NOMO-1 (cell line): Measurements from ENCODE around the gene ESYT1.

Experiments
- DNase-seq, 2 experiments: peaks; one replicate each; lab custom pipeline; 2025; ENCODE audit not compliant: unreplicated experiment in 2 of 2; lab: John Stamatoyannopoulos, UW

ESYT1 gene

DNA sequence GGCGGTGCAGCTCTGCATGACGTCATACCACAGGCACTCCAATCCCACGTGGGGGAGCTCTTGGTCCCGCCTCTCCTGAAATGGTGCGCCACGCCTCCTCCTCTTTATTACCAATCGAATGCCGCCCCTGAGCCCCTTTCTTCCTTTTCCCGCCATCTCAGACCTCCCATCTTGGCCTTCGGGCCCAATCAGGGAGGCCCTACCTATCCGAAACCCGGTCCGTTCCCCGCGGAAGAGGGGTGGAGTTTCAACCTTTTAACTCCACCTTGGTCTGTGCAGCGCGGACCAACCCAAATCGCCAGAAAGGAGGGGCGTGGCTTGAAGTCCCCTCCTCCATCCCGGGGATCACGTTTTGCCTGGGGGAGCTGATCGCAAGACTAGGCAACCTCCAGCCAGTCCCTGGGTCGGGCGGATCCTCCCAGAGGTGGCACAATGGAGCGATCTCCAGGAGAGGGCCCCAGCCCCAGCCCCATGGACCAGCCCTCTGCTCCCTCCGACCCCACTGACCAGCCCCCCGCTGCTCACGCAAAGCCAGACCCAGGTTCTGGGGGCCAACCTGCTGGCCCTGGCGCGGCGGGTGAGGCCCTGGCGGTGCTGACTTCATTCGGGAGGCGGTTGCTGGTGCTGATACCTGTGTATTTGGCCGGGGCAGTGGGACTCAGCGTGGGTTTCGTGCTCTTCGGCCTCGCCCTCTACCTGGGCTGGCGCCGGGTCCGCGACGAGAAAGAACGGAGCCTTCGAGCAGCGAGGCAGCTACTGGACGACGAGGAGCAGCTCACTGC, at the start of gene ESYT1:
ESYT1 (plus strand) TSS at position 380 of the 782 bp plus-strand sequence; CDS start at position 433, 53 bp downstream.
- DNase-seq = peak; percentile 98 to 100

GRCh38 chr12:56078427-56078826, 49.6 kb upstream of the ESYT1 start:
- DNase-seq = no peak

DNA sequence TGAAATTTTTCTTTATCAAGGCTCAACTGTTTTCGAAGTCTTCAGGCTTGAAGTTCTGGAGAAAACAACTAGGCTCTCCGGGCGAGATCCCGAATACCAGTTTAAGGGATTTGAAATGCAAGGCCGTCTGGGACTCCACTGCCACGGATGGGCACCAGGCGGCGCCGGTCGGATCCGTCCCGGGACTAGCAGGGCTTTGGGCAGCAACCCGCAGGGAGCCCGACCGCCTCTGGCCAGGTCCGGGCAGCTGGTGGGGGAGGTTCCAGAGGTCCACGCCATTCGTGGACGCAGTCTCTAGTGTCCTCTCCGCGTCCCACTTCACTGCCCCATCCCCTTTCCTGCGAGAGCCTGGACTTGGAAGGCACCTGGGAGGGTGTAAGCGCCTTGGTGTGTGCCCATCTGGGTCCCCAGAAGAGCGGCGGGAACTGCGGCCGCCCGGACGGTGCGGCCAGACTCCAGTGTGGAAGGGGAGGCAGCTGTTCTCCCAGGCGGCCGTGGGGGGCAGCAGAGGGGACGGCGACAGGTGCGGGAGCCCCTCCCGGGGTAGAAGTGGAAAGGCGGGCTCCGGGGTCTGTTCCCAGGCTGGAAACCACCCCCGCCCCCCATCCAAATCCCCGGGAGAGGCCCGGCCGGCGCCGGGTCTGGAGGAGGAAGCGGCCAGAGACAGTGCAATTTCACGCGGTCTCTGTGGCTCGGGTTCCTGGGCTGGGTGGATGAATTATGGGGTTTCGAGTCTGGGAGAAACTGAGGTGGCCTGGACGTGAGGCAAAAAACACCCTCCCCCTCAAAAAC, 48.9 kb upstream of the ESYT1 start:
- peak; percentile 54 to 61 for DNase-seq

- DNase-seq = peak; percentile 67 to 79
Observed at GRCh38 chr12:56079723-56080555, 48.1 kb upstream of the ESYT1 start, which contains the start of gene ERBB3. ERBB3 (plus strand) TSS chr12:56080165; CDS start chr12:56080301, 136 bp downstream.

DNA sequence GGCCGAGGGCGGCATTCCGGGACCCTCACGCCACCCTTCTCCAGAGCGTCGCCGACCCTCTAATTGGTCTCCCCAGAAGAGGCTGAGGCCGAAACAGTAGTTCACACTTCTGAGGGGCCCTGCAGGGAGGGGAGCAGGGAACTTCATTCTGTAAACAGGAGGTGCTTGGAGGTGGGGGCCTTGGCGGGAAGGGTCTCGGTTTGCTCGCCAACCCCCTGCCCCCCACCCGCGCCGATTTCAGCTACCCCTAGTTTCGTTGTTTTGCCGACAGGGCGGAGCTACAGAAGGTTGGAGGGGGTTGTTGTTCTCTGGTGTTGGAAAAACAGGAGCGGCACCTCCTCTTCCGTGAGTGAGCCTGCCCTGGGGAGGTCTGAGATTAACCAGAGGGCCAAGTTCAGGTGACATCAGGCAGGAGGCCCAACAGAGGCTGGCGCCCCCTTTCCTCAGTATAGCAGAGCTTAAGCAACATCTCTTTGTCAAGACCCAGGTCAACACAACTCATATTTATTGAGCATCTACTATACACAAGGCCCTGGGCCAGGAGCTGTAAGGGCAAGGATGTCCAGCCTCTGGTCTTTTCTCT, 47.4 kb upstream of the ESYT1 start:
- DNase-seq = no peak

- DNase-seq = no peak
Observed at GRCh38 chr12:56081393-56082347, 46.4 kb upstream of the ESYT1 start.

DNA sequence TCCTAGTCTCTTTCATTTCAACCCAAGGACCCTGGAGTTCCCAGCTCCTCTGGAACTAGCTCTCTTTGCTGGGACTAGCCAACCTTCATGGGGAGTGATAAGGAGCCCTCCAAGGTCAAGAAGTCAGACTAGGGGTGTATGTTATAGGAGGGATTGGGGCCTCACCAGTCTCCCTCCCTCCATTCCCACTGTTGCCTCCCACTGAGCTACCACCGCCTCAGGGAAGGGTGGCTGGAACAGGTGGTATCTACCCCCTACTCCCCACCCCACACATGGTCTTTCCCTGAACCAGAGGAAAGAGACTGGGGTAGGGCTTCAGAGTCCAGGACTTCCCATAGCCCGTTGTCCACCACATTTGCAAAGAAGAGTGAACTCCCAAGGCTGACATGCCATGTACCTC, 45.7 kb upstream of the ESYT1 start:
- no peak for DNase-seq

- no peak for DNase-seq
Observed at GRCh38 chr12:56082967-56083366, 45.1 kb upstream of the ESYT1 start.

DNA sequence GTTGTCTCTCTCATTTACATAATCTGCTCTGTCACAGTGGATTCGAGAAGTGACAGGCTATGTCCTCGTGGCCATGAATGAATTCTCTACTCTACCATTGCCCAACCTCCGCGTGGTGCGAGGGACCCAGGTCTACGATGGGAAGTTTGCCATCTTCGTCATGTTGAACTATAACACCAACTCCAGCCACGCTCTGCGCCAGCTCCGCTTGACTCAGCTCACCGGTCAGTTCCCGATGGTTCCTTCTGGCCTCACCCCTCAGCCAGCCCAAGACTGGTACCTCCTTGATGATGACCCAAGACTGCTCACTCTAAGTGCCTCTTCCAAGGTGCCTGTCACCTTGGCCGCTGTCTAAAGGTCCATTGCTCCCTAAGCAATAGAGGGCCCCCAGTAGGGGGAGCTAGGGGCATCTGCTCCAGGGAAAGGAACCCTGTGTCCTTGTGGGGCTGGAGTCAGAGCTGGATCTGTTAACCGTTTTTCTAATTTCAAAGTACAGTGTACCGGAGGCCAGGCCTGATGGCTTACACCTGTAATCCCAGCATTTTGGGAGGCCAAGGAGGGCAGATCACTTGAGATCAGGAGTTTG, 43.0 kb upstream of the ESYT1 start:
- DNase-seq = no peak

DNA sequence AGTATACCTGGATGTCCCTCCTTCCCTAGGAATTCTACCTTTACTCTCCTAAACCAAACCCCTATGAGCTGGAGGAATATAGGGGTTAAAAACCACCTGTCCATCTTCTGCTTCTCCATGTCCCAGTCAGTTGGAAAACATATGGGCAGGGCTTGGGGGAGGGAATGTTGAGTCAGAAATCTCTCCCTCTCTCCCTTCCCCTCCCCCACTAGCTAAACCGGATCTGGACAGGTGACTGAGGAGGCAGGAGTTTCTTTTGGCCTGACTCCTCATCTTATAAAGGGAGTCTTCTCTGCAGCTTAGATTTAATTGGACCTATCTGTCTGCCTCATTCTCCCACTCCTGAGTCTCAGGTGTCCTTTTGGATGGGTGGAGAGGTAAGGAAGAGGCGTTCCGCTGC, 42.0 kb upstream of the ESYT1 start:
- no peak for DNase-seq

DNA sequence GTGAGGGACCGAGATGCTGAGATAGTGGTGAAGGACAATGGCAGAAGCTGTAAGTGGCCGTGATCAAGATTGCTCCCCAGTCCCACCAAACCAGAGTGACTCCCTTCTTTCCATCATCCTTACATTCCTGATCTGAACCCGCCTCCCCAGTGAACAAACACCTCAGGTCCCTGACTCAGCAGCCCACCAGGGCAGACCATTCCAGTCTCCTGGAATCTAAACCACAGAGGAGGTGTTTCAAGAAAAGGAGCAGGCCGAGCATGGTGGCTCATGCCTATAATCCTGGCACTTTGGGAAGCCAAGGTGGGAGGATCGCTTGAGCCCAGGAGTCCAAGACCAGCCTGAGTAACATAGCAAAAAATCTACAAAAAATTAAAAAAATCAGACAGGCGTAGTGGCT, 41.5 kb upstream of the ESYT1 start:
- no peak for DNase-seq

DNA sequence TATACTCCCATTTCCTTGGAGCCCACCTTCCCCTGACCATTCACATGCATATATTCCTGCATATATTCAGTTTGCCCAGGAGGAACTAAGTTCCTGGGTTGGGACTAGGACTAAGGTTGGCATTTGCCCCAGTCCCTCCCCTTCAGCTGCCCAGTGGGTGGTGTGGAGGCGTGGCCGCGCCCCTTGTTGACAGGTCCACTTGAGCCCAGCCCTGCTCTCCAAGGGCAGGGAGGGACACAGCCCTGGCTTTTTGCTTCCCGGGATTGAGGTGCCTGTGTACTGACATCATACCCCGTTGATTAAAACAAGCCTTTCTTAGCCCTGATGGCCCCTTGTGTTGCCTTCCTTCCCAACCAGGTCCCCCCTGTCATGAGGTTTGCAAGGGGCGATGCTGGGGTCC, 40.8 kb upstream of the ESYT1 start:
- DNase-seq = no peak

GRCh38 chr12:56097738-56098137, 30.3 kb upstream of the ESYT1 start:
- no peak for DNase-seq

DNA sequence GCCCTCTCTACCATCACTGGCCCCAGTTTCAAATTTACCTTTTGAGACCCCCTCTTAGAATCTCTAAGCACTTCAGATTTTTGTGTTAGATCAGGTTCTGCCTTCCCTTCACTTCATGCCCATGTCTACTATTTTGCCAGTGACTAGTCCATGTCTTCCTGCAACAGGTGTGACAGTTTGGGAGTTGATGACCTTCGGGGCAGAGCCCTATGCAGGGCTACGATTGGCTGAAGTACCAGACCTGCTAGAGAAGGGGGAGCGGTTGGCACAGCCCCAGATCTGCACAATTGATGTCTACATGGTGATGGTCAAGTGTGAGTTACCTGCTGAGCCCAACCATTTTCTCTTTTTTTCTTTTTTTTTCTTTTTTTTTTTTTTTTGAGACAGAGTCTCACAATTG, 29.5 kb upstream of the ESYT1 start:
- no peak for DNase-seq

DNA sequence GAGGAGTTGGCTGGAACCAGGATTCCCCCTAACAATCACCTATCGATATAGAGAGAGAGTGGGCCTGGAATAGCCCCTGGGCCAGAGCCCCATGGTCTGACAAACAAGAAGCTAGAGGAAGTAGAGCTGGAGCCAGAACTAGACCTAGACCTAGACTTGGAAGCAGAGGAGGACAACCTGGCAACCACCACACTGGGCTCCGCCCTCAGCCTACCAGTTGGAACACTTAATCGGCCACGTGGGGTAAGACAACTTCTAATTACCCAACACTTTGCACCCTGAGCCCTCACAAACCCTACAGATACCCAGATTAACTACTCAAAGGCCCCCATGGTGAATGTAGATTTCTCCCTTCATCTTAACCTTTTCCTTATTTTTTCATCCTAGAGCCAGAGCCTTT, 28.3 kb upstream of the ESYT1 start:
- DNase-seq = no peak

DNA sequence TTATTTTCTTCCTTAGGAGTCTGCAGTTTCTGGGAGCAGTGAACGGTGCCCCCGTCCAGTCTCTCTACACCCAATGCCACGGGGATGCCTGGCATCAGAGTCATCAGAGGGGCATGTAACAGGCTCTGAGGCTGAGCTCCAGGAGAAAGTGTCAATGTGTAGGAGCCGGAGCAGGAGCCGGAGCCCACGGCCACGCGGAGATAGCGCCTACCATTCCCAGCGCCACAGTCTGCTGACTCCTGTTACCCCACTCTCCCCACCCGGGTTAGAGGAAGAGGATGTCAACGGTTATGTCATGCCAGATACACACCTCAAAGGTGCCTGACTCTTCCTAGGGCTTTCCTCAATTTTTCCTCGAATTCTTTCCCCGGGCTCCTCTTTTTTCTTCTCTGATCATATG, 27.0 kb upstream of the ESYT1 start:
- DNase-seq = no peak

DNA sequence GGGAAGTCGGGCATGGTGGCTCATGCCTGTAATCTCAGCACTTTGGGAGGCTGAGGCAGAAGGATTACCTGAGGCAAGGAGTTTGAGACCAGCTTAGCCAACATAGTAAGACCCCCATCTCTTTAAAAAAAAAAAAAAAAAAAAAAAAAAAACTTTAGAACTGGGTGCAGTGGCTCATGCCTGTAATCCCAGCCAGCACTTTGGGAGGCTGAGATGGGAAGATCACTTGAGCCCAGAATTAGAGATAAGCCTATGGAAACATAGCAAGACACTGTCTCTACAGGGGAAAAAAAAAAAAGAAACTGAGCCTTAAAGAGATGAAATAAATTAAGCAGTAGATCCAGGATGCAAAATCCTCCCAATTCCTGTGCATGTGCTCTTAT, 25.4 kb upstream of the ESYT1 start:
- no peak for DNase-seq

- DNase-seq = no peak
Observed at GRCh38 chr12:56103066-56103711, 24.9 kb upstream of the ESYT1 start.

GRCh38 chr12:56103823-56104108, 24.3 kb upstream of the ESYT1 start:
- peak in 1 of 2 experiments; percentile 78 for DNase-seq
